GM12801 (cell line): ENCODE data around the gene CTXN3.

ENCODE experiments used
- TF ChIP-seq, protein P1 (sequence below): IDR thresholded peaks from one replicate; pipeline ENCODE4 v1.5.1; 2011; ENCODE audit warnings: control low read depth; ENCODE audit not compliant: insufficient read length; ENCODE audit errors: extremely low read depth

CTXN3 gene

GRCh38 chr5:127634007-127634406 is 14.9 kb upstream of the CTXN3 start:
- TF ChIP-seq, protein P1, sequence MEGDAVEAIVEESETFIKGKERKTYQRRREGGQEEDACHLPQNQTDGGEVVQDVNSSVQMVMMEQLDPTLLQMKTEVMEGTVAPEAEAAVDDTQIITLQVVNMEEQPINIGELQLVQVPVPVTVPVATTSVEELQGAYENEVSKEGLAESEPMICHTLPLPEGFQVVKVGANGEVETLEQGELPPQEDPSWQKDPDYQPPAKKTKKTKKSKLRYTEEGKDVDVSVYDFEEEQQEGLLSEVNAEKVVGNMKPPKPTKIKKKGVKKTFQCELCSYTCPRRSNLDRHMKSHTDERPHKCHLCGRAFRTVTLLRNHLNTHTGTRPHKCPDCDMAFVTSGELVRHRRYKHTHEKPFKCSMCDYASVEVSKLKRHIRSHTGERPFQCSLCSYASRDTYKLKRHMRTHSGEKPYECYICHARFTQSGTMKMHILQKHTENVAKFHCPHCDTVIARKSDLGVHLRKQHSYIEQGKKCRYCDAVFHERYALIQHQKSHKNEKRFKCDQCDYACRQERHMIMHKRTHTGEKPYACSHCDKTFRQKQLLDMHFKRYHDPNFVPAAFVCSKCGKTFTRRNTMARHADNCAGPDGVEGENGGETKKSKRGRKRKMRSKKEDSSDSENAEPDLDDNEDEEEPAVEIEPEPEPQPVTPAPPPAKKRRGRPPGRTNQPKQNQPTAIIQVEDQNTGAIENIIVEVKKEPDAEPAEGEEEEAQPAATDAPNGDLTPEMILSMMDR: no peak

DNA sequence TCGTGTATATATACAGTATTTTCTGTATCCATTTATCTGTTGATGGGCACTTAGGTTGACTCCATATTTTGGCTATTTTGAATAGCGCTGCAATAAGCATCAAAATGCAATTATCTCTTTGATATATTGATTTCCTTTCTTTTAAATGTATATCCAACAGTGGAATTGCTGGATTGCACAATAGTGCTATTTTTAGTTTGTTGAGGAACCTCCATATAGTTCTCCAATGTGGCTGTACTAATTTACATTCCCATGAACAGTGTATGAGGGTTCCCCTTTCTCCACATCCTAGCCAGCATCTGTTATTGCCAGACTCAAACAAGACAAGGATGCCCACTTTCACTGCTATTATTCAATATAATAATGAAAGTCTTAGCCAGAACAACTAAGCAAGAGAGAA is 9.1 kb upstream of the CTXN3 start:
- TF ChIP-seq, protein P1: no peak

- TF ChIP-seq, protein P1: no peak
Observed at GRCh38 chr5:127642949-127643348, 5.9 kb upstream of the CTXN3 start.

- TF ChIP-seq, protein P1: no peak
Observed at GRCh38 chr5:127643607-127644006, 5.3 kb upstream of the CTXN3 start.

- TF ChIP-seq, protein P1: no peak
Observed at GRCh38 chr5:127645300-127645726, 3.6 kb upstream of the CTXN3 start.

- TF ChIP-seq, protein P1: no peak
Observed at GRCh38 chr5:127647361-127647958, 1.4 kb upstream of the CTXN3 start.

DNA sequence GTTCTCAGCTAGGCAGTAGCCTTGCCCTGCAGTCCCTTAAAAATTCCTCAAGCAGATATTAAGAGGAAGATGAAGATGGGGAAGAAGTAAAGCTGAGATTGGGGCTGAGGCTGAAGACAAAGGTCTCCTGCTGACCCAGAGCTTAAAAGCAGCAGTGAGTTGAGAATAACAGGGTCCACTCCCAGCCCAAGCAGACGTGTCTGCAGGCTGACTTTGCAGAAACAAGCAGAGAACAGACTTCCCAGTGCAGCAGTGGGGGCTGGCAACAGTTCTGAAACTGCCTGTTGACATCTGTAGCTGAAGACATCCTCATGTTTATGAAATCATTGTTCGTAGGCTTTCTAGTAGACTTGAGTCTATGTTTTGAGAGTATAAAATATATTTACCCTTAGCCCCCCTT is 1.1 kb downstream of the CTXN3 start:
- TF ChIP-seq, protein P1: no peak
